ENCODE results near the gene MRPS2. TPM values are rescaled to one million over a fixed set of nuclear protein-coding genes. Genes with fewer than 3 reads are reported as not detected.
"Not testable (repeated sequence)": the region's sequence is repeated elsewhere in the genome, so short reads cannot be mapped to it uniquely, and the experiment has no call there.

The MRPS2 gene
- total and polyA plus RNA-seq, 10 of the 15 experiments (the other 5 are each of a cell fraction or from before 2014, with no cell fraction given), result 3.3 to 103 (median 69.5) TPM

- 47% methylated on average over 8 of the region's 8 CpGs for WGBS (ENCODE audit: insufficient coverage, insufficient replicate concordance, low lambda C conversion rate, missing lambda C conversion rate)
These were observed 42.9 kb downstream of the MRPS2 start for GRCh38 chr9:135543262-135543894.

DNA sequence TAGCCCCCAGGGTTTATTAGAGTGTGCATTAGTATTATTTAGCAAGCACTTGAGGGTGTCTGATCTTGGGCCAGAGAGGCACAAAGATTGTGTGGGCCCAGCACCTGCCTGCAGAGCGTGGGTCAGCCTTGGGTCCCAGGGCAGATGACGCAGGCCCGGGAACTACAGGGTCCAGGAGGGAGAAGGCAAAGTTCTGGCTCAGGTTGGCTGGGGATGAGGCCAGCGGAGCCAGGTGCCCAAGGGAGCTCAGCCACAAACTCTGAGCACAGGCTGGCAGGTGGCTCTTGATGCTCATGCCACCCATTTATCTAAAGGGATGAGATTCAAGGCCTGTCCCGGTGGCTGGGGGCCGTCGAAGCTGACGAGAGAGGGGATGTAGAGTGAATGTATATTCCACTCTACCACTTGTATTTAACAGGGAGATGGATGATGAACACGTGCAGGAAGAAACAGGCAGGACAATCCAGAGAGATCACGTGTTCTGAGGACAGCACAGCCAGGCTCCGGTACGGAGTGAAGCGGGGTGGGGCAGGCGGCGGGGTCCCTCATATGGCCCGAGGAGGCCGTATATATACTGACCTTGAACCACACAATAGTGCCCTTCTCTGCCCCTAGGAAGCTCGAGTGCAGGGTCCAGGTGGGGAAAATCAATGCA is 44.6 kb downstream of the MRPS2 start:
- CTCF ChIA-PET, result no interaction called here
- Histone ChIP-seq H3K4me2 (ENCODE audit: control insufficient read depth, insufficient read depth) (no peak overlapping the region), H3K9me3 (replicated peaks; ENCODE audit: control insufficient read depth, insufficient read depth, low read length) (no peaks in the 10 kb centered on the region), H3K9ac (ENCODE audit: control insufficient read depth, insufficient read depth, low read length) (no peak overlapping the region), H3K4me3 (no peak overlapping the region), H3K27me3 (replicated peaks in 1 of 2; ENCODE audit: control insufficient read depth in 2 of 2, insufficient read depth in 2 of 2, low read length in 1 of 2) (no peaks in the 10 kb centered on the region), H3K4me1 (ENCODE audit: control insufficient read depth, insufficient read depth, low read length) (no peaks in the 10 kb centered on the region), H4K20me1 (ENCODE audit: control insufficient read depth, insufficient read depth) (no peaks in the 10 kb centered on the region), H3K36me3 (ENCODE audit: control insufficient read depth in 2 of 2, insufficient read depth in 2 of 2, low read length in 1 of 2) (no peaks in the 10 kb centered on the region), H3K79me2 (ENCODE audit: control insufficient read depth, insufficient read depth, low read length) (no peaks in the 10 kb centered on the region), H2AFZ (ENCODE audit: control insufficient read depth, low read depth, low read length) (no peak overlapping the region), H3K27ac (ENCODE audit: control insufficient read depth, insufficient read depth) (no peak overlapping the region)
- SMC1A ChIA-PET (ENCODE audit: uncharacterized antibody, unreplicated experiment), result no interaction called here
- DNase-seq (ENCODE audit: low read depth, low spot score), result no peak
- POLR2A ChIA-PET, result no interaction called here
- WGBS (ENCODE audit: insufficient coverage, insufficient replicate concordance, low lambda C conversion rate, missing lambda C conversion rate), result 54% methylated on average over 18 of the region's 18 CpGs
- in situ Hi-C loops (cut with MboI) (no loop called here), intact Hi-C loops (cut with micrococcal nuclease; ENCODE audit: unreplicated experiment) (no loop called here)
- no peak for FAIRE-seq
- no peak for ATAC-seq
- RAD21 ChIA-PET (ENCODE audit: unreplicated experiment), result no interaction called here
- no TSS peak for BruUV-seq (replicated peaks)
- no peak for TF ChIP-seq ZNF24 (IDR thresholded peaks at IDR 0.05)
- no peak for TF ChIP-seq E4F1 (IDR thresholded peaks at IDR 0.05; ENCODE audit: borderline replicate concordance, partially characterized antibody)
- no peak for TF ChIP-seq TCF3 (IDR thresholded peaks at IDR 0.05; ENCODE audit: borderline replicate concordance, insufficient read depth, low read depth, low read length)
- TF ChIP-seq CREB1 (IDR thresholded peaks at IDR 0.05; ENCODE audit: low read depth), result no peak
- TF ChIP-seq, protein P1, sequence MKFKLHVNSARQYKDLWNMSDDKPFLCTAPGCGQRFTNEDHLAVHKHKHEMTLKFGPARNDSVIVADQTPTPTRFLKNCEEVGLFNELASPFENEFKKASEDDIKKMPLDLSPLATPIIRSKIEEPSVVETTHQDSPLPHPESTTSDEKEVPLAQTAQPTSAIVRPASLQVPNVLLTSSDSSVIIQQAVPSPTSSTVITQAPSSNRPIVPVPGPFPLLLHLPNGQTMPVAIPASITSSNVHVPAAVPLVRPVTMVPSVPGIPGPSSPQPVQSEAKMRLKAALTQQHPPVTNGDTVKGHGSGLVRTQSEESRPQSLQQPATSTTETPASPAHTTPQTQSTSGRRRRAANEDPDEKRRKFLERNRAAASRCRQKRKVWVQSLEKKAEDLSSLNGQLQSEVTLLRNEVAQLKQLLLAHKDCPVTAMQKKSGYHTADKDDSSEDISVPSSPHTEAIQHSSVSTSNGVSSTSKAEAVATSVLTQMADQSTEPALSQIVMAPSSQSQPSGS (IDR thresholded peaks at IDR 0.05; ENCODE audit: low read length), result no peak
- no peak for TF ChIP-seq CEBPB (IDR thresholded peaks at IDR 0.05; ENCODE audit: borderline replicate concordance in 1 of 2, low read depth in 2 of 2, low read length in 2 of 2)
- TF ChIP-seq KAT2A (conservative IDR thresholded peaks at IDR 0.05; ENCODE audit: control insufficient read depth, low read depth, low read length), result no peak
- no peak for TF ChIP-seq DPF2 (IDR thresholded peaks at IDR 0.05)
- no peak for TF ChIP-seq RELB (IDR thresholded peaks at IDR 0.05; ENCODE audit: low read depth)
- no peak for TF ChIP-seq TBL1XR1 (IDR thresholded peaks at IDR 0.05; ENCODE audit: low read depth, low read length)
- no peak for TF ChIP-seq KDM1A (IDR thresholded peaks at IDR 0.05; ENCODE audit: borderline replicate concordance)

More at GRCh38 chr9:135543262-135543894, 42.9 kb downstream of the MRPS2 start:
- FAIRE-seq; RAD21 ChIA-PET (ENCODE audit: unreplicated experiment); H3K27ac ChIP-seq (ENCODE audit: control insufficient read depth, insufficient read depth); SMC1A ChIA-PET (ENCODE audit: uncharacterized antibody, unreplicated experiment); H4K20me1 ChIP-seq (ENCODE audit: control insufficient read depth, insufficient read depth); DNase-seq (ENCODE audit: low read depth, low spot score); BruUV-seq (replicated peaks); H3K36me3 ChIP-seq (ENCODE audit: control insufficient read depth in 2 of 2, insufficient read depth in 2 of 2, low read length in 1 of 2); H3K9me3 ChIP-seq (replicated peaks; ENCODE audit: control insufficient read depth, insufficient read depth, low read length); ATAC-seq; H3K4me3 ChIP-seq; intact Hi-C loops (cut with micrococcal nuclease; ENCODE audit: unreplicated experiment); H3K4me2 ChIP-seq (ENCODE audit: control insufficient read depth, insufficient read depth); POLR2A ChIA-PET; H3K4me1 ChIP-seq (ENCODE audit: control insufficient read depth, insufficient read depth, low read length); H3K9ac ChIP-seq (ENCODE audit: control insufficient read depth, insufficient read depth, low read length); H3K27me3 ChIP-seq (replicated peaks in 1 of 2; ENCODE audit: control insufficient read depth in 2 of 2, insufficient read depth in 2 of 2, low read length in 1 of 2); H3K79me2 ChIP-seq (ENCODE audit: control insufficient read depth, insufficient read depth, low read length); in situ Hi-C loops (cut with MboI); H2AFZ ChIP-seq (ENCODE audit: control insufficient read depth, low read depth, low read length); CTCF ChIA-PET: not testable (repeated sequence)

Measured in GM12878 (cell line).